PC-3 (cell line): ENCODE data around the gene LPCAT2.

Experiments
- EZH2 ChIP-seq: fragments of 300-600 bp; sonication (generic); IDR thresholded peaks from one replicate; pipeline ENCODE4 v1.6.1; 2017; ENCODE audit warnings: antibody characterized with exemption, mild to moderate bottlenecking, low read length; ENCODE audit not compliant: unreplicated experiment
- EZH2phosphoT487 ChIP-seq: fragments of 300-600 bp; sonication (generic); IDR thresholded peaks from 2 replicates; pipeline ENCODE4 v1.6.1; 2018; ENCODE audit warnings: mild to moderate bottlenecking, antibody characterized with exemption, low read length, borderline replicate concordance
- TF ChIP-seq, protein P1 (sequence below): fragments of 300-600 bp; sonication (generic); conservative IDR thresholded peaks from 2 replicates; pipeline ENCODE4 v1.5.1; 2017; ENCODE audit warnings: antibody characterized with exemption, low read depth, mild to moderate bottlenecking, low read length

DNA sequence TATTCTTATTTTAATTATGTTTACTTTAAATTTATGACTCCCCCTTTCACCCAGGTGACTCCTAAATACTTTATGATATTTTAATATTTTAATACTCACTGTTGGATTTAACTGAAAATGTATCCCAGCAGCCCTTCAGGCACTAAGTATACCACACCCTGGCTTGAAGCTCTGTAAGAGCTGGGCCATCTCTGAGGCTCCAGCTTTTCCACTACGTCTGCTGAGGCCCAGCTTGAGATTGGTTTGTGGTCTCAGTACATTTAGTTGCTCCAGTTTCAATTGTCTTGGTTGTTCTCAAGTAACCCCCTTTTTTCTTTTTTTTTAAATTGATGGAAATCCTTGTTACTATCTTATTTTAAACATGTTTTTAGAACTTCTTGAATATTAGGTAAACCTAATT is 30.6 kb downstream of the LPCAT2 start:
- TF ChIP-seq, protein P1, sequence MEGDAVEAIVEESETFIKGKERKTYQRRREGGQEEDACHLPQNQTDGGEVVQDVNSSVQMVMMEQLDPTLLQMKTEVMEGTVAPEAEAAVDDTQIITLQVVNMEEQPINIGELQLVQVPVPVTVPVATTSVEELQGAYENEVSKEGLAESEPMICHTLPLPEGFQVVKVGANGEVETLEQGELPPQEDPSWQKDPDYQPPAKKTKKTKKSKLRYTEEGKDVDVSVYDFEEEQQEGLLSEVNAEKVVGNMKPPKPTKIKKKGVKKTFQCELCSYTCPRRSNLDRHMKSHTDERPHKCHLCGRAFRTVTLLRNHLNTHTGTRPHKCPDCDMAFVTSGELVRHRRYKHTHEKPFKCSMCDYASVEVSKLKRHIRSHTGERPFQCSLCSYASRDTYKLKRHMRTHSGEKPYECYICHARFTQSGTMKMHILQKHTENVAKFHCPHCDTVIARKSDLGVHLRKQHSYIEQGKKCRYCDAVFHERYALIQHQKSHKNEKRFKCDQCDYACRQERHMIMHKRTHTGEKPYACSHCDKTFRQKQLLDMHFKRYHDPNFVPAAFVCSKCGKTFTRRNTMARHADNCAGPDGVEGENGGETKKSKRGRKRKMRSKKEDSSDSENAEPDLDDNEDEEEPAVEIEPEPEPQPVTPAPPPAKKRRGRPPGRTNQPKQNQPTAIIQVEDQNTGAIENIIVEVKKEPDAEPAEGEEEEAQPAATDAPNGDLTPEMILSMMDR, result no peak
- TF ChIP-seq EZH2 (no peak), EZH2phosphoT487 (no peak)
